ENCODE results near the gene TRPM2.
"Not testable (repeated sequence)": the region's sequence is repeated elsewhere in the genome, so short reads cannot be mapped to it uniquely, and the experiment has no call there.

TRPM2 gene

GRCh38 chr21:44471341-44471740 is 117.9 kb downstream of the TRPM2 start:
- no peak for DNase-seq

- no peak for DNase-seq
Measured at GRCh38 chr21:44471996-44472395, 118.6 kb downstream of the TRPM2 start.

- DNase-seq: no peak
Measured at GRCh38 chr21:44473915-44474555, 120.6 kb downstream of the TRPM2 start.

GRCh38 chr21:44475266-44475845 is 121.9 kb downstream of the TRPM2 start:
- DNase-seq: no peak

- no peak for DNase-seq
Measured at GRCh38 chr21:44477131-44477530, 123.7 kb downstream of the TRPM2 start.

GRCh38 chr21:44477712-44478111 is 124.3 kb downstream of the TRPM2 start:
- no peak for DNase-seq

GRCh38 chr21:44478124-44478800 is 124.8 kb downstream of the TRPM2 start:
- no peak for DNase-seq

- DNase-seq: no peak
Measured at GRCh38 chr21:44478801-44479167, 125.4 kb downstream of the TRPM2 start.

GRCh38 chr21:44479556-44480199 is 126.3 kb downstream of the TRPM2 start:
- not testable (repeated sequence) for DNase-seq

GRCh38 chr21:44480200-44481053 is 127.0 kb downstream of the TRPM2 start:
- no peak for DNase-seq

- no peak for DNase-seq
Measured at GRCh38 chr21:44482581-44483287, 129.3 kb downstream of the TRPM2 start.

- DNase-seq: no peak
Measured at GRCh38 chr21:44483288-44484237, 130.1 kb downstream of the TRPM2 start.

GRCh38 chr21:44484498-44485253 is 131.3 kb downstream of the TRPM2 start:
- no peak for DNase-seq

GRCh38 chr21:44485254-44485793 is 131.9 kb downstream of the TRPM2 start:
- peak; percentile 72 for DNase-seq

- peak; percentile 34 for DNase-seq
Measured at GRCh38 chr21:44485796-44486195, 132.4 kb downstream of the TRPM2 start.

GRCh38 chr21:44486302-44486701 is 132.9 kb downstream of the TRPM2 start:
- DNase-seq: no peak

GRCh38 chr21:44487831-44488230 is 134.4 kb downstream of the TRPM2 start:
- DNase-seq: no peak

GRCh38 chr21:44489962-44490361 is 136.5 kb downstream of the TRPM2 start:
- DNase-seq: no peak

GRCh38 chr21:44490405-44490804 is 137.0 kb downstream of the TRPM2 start:
- no peak for DNase-seq

- DNase-seq: no peak
Measured at GRCh38 chr21:44490816-44491215, 137.4 kb downstream of the TRPM2 start.

Data from NCI-H2029 treated with DMSO at 0.1 percent for 48 hours (cell line).